GM12878 (cell line): ENCODE data around the gene ARMH1. TPM values are rescaled to one million over a fixed set of nuclear protein-coding genes. Genes with fewer than 3 reads are reported as not detected.

ENCODE experiments used
- ATAC-seq: fragments of 200-7000 bp; cut with Tn5 transposase; 3 replicates; pipeline ENCODE4 v1.9.1; 2020; ENCODE audit warnings: mild to moderate bottlenecking, moderate library complexity
- BruUV-seq: library from RNA; stranded (reverse); fragments of 400-500 nt; replicated peaks from 2 replicates; lab custom pipeline; 2021; lab: Mats Ljungman, UMichigan
- CTCF ChIA-PET: fragments of 300-600 bp; sonication (Branson Sonifier 250); formaldehyde crosslinking; extraction: SDS; loops from one replicate; lab custom pipeline; 2021; ENCODE audit warnings: inconsistent platforms; lab: Yijun Ruan, JAX
- POLR2A ChIA-PET: fragments of 350-600 bp; formaldehyde crosslinking; extraction: SDS; loops from one replicate; lab custom pipeline; 2021; ENCODE audit warnings: inconsistent platforms; lab: Charles Lee
- RAD21 ChIA-PET: fragments of 300-600 bp; sonication (Branson Sonifier 250); formaldehyde crosslinking; loops from one replicate; lab custom pipeline; 2023; ENCODE audit warnings: antibody characterized with exemption; ENCODE audit not compliant: unreplicated experiment; lab: Charles Lee
- SMC1A ChIA-PET: fragments of 300-600 bp; sonication (Branson Sonifier 250); formaldehyde crosslinking; loops from one replicate; lab custom pipeline; 2023; ENCODE audit not compliant: unreplicated experiment, uncharacterized antibody; lab: Charles Lee
- DNase-seq: peaks from one replicate; pipeline ENCODE4 v3.0.0-alpha.2; 2011; ENCODE audit warnings: low read depth, low spot score
- FAIRE-seq: peaks from 3 replicates; lab custom pipeline; 2011; peaks lifted over from hg19 to GRCh38; lab: Jason Lieb, UNC
- H2AFZ ChIP-seq: 2 replicates; pipeline ENCODE4 v1.6.0; 2011; ENCODE audit warnings: low read depth, low read length, control low read depth; ENCODE audit not compliant: control insufficient read depth
- H3K27ac ChIP-seq: 2 replicates; pipeline ENCODE4 v1.5.1; 2011; ENCODE audit warnings: control low read depth; ENCODE audit not compliant: control insufficient read depth, insufficient read depth
- H3K27me3 ChIP-seq, 2 experiments: replicated peaks in 1 of 2; 2 replicates each; pipeline versions ENCODE4 v1.6.0 to v1.6.1; 2011; ENCODE audit warnings: low read length in 1 of 2; ENCODE audit not compliant: control insufficient read depth in 2 of 2, insufficient read depth in 2 of 2
- H3K36me3 ChIP-seq, 2 experiments: 2 replicates each; pipeline ENCODE4 v1.5.1; 2011; ENCODE audit warnings: low read length in 1 of 2; ENCODE audit not compliant: control insufficient read depth in 2 of 2, insufficient read depth in 2 of 2
- H3K4me1 ChIP-seq: 2 replicates; pipeline ENCODE4 v1.6.1; 2011; ENCODE audit warnings: mild to moderate bottlenecking, low read length, moderate library complexity, mixed read lengths; ENCODE audit not compliant: control insufficient read depth, insufficient read depth
- H3K4me2 ChIP-seq: 2 replicates; pipeline ENCODE4 v1.6.0; 2011; ENCODE audit warnings: control low read depth; ENCODE audit not compliant: control insufficient read depth, insufficient read depth
- H3K4me3 ChIP-seq: fragments of 200-600 bp; sonication (generic); 2 replicates; pipeline ENCODE4 v1.5.1; 2016
- H3K79me2 ChIP-seq: 2 replicates; pipeline ENCODE4 v1.6.0; 2011; ENCODE audit warnings: low read length; ENCODE audit not compliant: control insufficient read depth, insufficient read depth
- H3K9ac ChIP-seq: 2 replicates; pipeline ENCODE4 v1.8.0; 2011; ENCODE audit warnings: low read length, control low read depth, mixed read lengths; ENCODE audit not compliant: control insufficient read depth, insufficient read depth
- H3K9me3 ChIP-seq: replicated peaks from 3 replicates; pipeline ENCODE4 v1.5.1; 2011; ENCODE audit warnings: mild to moderate bottlenecking, low read length; ENCODE audit not compliant: control insufficient read depth, insufficient read depth
- H4K20me1 ChIP-seq: 2 replicates; pipeline ENCODE4 v1.6.0; 2011; ENCODE audit not compliant: control insufficient read depth, insufficient read depth
- CBFB ChIP-seq: IDR thresholded peaks from 2 replicates; pipeline ENCODE4 v1.6.1; 2016; ENCODE audit warnings: antibody characterized with exemption, low read depth
- CHD4 ChIP-seq: fragments of 200-600 bp; sonication (generic); IDR thresholded peaks from 2 replicates; pipeline ENCODE4 v1.6.1; 2016; ENCODE audit warnings: mild to moderate bottlenecking
- EED ChIP-seq: sonication (generic); IDR thresholded peaks from 2 replicates; pipeline ENCODE4 v1.6.1; 2016; ENCODE audit warnings: antibody characterized with exemption, low read depth
- ETV6 ChIP-seq, 2 experiments: fragments of 450-650 bp in 1 of 2; IDR thresholded peaks in 1 of 2; conservative IDR thresholded peaks in 1 of 2; 2 replicates each; pipeline ENCODE4 v1.6.1; 2014; ENCODE audit warnings: antibody characterized with exemption in 1 of 2, borderline replicate concordance in 1 of 2, low read depth in 1 of 2, mild to moderate bottlenecking in 1 of 2, moderate library complexity in 1 of 2
- FOXM1 ChIP-seq: IDR thresholded peaks from 2 replicates; pipeline ENCODE4 v1.6.1; 2012; ENCODE audit warnings: low read depth, mild to moderate bottlenecking, inconsistent platforms, low read length, moderate library complexity
- HDGF ChIP-seq: fragments of 450-650 bp; IDR thresholded peaks from 2 replicates; pipeline ENCODE4 v1.6.1; 2016; ENCODE audit warnings: antibody characterized with exemption
- IKZF2 ChIP-seq, 2 experiments: fragments of 450-650 bp; IDR thresholded peaks; 2 replicates each; pipeline ENCODE4 v1.6.1; 2017; ENCODE audit warnings: mild to moderate bottlenecking in 2 of 2, moderate library complexity in 2 of 2
- KAT2A ChIP-seq: conservative IDR thresholded peaks from 2 replicates; pipeline ENCODE4 v1.6.1; 2011; ENCODE audit warnings: low read depth, low read length; ENCODE audit not compliant: control insufficient read depth
- NBN ChIP-seq: fragments of 450-650 bp; IDR thresholded peaks from 2 replicates; pipeline ENCODE4 v1.6.1; 2016
- RBBP5 ChIP-seq: fragments of 200-600 bp; sonication (generic); conservative IDR thresholded peaks from 2 replicates; pipeline ENCODE4 v1.6.1; 2016
- SRF ChIP-seq, 2 experiments: IDR thresholded peaks; 2 replicates each; pipeline ENCODE4 v1.6.1; 2011; ENCODE audit warnings: low read depth in 2 of 2, low read length in 2 of 2, mild to moderate bottlenecking in 1 of 2, moderate library complexity in 1 of 2
- TCF3 ChIP-seq: IDR thresholded peaks from 2 replicates; pipeline ENCODE4 v1.6.1; 2012; ENCODE audit warnings: low read depth, mild to moderate bottlenecking, low read length, borderline replicate concordance; ENCODE audit not compliant: insufficient read depth
- ZNF24 ChIP-seq: fragments of 450-650 bp; IDR thresholded peaks from 2 replicates; pipeline ENCODE4 v1.6.1; 2017; ENCODE audit warnings: antibody characterized with exemption, mild to moderate bottlenecking
- ZZZ3 ChIP-seq: IDR thresholded peaks from 2 replicates; pipeline ENCODE4 v1.6.1; 2011; ENCODE audit warnings: low read depth; ENCODE audit not compliant: control insufficient read depth, insufficient read length
- WGBS: methylation state at CpG from one replicate; pipeline ENCODE4 v1.1.6; 2016; ENCODE audit warnings: low lambda C conversion rate; ENCODE audit not compliant: insufficient replicate concordance, insufficient coverage; ENCODE audit errors: missing lambda C conversion rate; 5-methylcytosine and 5-hydroxymethylcytosine counted together
- in situ Hi-C: fragments of 300-500 bp; cut with MboI; formaldehyde crosslinking; loops from 9 replicates; pipeline ENCODE4 v1.14.3; 2018; ENCODE audit warnings: mixed read lengths
- intact Hi-C: fragments of 100-400 bp; cut with micrococcal nuclease; formaldehyde crosslinking; loops from one replicate; pipeline ENCODE4 v1.14.2; 2022; ENCODE audit not compliant: unreplicated experiment
- polyA plus RNA-seq, 11 experiments: library from polyadenylated mRNA; depleted of rRNA in 4 of 11; unstranded in 6 of 11; stranded (reverse) in 5 of 11; fragments of >200 nt; fragmentation: Nextera tagmentation in 4 of 11; fragmentation: Illumina TruSeq in 1 of 11; extraction: Ambion mirVana in 4 of 11; extraction: Trizol in 1 of 11; gene quantifications; 1 replicate in 1 of 11; 2 replicates in 10 of 11; pipeline versions ENCODE4 v1.2.1 to v1.2.3, GENCODE V29; 2011 to 2016; ENCODE audit warnings: inconsistent platforms in 2 of 11, missing spikeins in 2 of 11, low read depth in 1 of 11
- total RNA-seq, 4 experiments: library from RNA; depleted of rRNA in 3 of 4; stranded (reverse); fragments of >200 nt in 3 of 4; fragmentation: Illumina TruSeq in 1 of 4; extraction: Trizol in 1 of 4; gene quantifications; 2 replicates each; pipeline versions ENCODE4 v1.2.1 to v1.2.3, GENCODE V29; 2013 to 2021
- TF ChIP-seq, protein P1 (sequence below): fragments of 450-650 bp; conservative IDR thresholded peaks from 2 replicates; pipeline ENCODE4 v1.6.1; 2017; ENCODE audit warnings: mild to moderate bottlenecking, moderate library complexity
- TF ChIP-seq, protein P2 (sequence below): fragments of 450-650 bp; IDR thresholded peaks from 2 replicates; pipeline ENCODE4 v1.6.1; 2014; ENCODE audit warnings: mild to moderate bottlenecking
- TF ChIP-seq, protein P3 (sequence below): IDR thresholded peaks from 2 replicates; pipeline ENCODE4 v1.6.1; 2011; ENCODE audit warnings: mild to moderate bottlenecking, low read depth, low read length, moderate library complexity; ENCODE audit not compliant: insufficient replicate concordance
- TF ChIP-seq, protein P4 (sequence below): fragments of 450-650 bp; IDR thresholded peaks from 2 replicates; pipeline ENCODE4 v1.6.1; 2017; ENCODE audit warnings: antibody characterized with exemption, mild to moderate bottlenecking, moderate library complexity

ARMH1 gene
- total and polyA plus RNA-seq, 10 of the 15 experiments (the other 5 are each of a cell fraction or from before 2014, with no cell fraction given), result 0.93 to 43.9 (median 8.2) TPM

DNA sequence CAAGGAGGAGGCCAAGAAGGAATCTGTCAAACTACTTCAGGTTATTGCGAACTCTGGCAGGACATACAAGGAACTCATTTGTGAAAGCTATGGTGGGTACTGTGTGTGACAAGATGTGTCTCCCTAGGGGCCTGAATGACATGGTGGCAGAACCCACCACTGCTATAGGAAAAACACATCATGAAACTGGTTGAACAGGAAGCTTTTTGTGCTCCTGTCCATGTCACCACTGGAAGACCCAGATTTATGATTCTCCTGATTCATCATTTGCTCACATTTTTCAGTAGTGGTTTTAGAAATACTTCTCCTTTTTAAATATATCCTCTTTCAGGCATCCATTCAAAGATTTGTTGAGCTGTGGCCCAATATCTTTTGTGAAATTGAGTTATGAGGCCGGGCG lies 23.6 kb downstream of the ARMH1 start:
- no peaks in the 10 kb centered on the region for H4K20me1 ChIP-seq
- WGBS, result 95% methylated on average over 3 of the region's 3 CpGs
- H2AFZ ChIP-seq, result no peak overlapping the region; the same call in 1 of the 2 replicates
- H3K4me2 ChIP-seq, result no peak overlapping the region
- ChIA-PET SMC1A (interaction anchor here (0.8 to 8.8 kb wide), 3 partner anchors 14 to 31 kb away, joined by 3 to 76 read pairs (median 14); partner anchors contain the start of genes ARMH1 and TMEM53), RAD21 (no interaction called here), CTCF (interaction anchor here (0.6 to 5.3 kb wide), 6 partner anchors 9 to 240 kb away, joined by 3 to 30 read pairs (median 11); no protein-coding TSS in a partner anchor), POLR2A (interaction anchor here (1.2 to 3.5 kb wide), 3 partner anchors 24 to 26 kb away, joined by 3 to 12 read pairs (median 5); partner anchors contain the start of genes ARMH1 and TMEM53)
- BruUV-seq, result no TSS peak
- no peaks in the 10 kb centered on the region for H3K27me3 ChIP-seq
- intact Hi-C loops (no loop called here), in situ Hi-C loops (no loop called here)
- ATAC-seq (peak; percentile 12; the same call in 2 of the 3 replicates), FAIRE-seq (no peak), DNase-seq (no peak)
- H3K4me1 ChIP-seq, result peaks cover 48% of the 10 kb centered on the region
- H3K9me3 ChIP-seq, result no peaks in the 10 kb centered on the region
- no peak overlapping the region for H3K4me3 ChIP-seq
- H3K27ac ChIP-seq, result peak overlapping the region; percentile 45; the same call in 1 of the 2 replicates
- no peak overlapping the region for H3K9ac ChIP-seq
- no peaks in the 10 kb centered on the region for H3K36me3 ChIP-seq
- H3K79me2 ChIP-seq, result no peaks in the 10 kb centered on the region
- TF ChIP-seq, protein P1, sequence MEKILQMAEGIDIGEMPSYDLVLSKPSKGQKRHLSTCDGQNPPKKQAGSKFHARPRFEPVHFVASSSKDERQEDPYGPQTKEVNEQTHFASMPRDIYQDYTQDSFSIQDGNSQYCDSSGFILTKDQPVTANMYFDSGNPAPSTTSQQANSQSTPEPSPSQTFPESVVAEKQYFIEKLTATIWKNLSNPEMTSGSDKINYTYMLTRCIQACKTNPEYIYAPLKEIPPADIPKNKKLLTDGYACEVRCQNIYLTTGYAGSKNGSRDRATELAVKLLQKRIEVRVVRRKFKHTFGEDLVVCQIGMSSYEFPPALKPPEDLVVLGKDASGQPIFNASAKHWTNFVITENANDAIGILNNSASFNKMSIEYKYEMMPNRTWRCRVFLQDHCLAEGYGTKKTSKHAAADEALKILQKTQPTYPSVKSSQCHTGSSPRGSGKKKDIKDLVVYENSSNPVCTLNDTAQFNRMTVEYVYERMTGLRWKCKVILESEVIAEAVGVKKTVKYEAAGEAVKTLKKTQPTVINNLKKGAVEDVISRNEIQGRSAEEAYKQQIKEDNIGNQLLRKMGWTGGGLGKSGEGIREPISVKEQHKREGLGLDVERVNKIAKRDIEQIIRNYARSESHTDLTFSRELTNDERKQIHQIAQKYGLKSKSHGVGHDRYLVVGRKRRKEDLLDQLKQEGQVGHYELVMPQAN, result no peak
- TF ChIP-seq IKZF2 (IDR thresholded peaks at IDR 0.05) (0 out of 4 replicates have a peak, but pooled peaks of 1 of the 2 experiments have one; percentile 29), RBBP5 (no peak), NBN (no peak), EED (peak; percentile 75), CHD4 (no peak), TCF3 (no peak), ETV6 (conservative IDR thresholded peaks at IDR 0.05 in 1 of 2, IDR thresholded peaks at IDR 0.05 in 1 of 2; ENCODE audit: borderline replicate concordance in 1 of 2, low read depth in 1 of 2) (0 out of 4 replicates have a peak, but pooled peaks of 1 of the 2 experiments have one; percentile 42), ZZZ3 (no peak), KAT2A (no peak), HDGF (no peak), FOXM1 (peak; percentile 29; the same call in 1 of the 2 replicates), ZNF24 (no peak), CBFB (no peak), SRF (IDR thresholded peaks at IDR 0.05; ENCODE audit: low read depth in 2 of 2, low read length in 2 of 2) (no peak)
- TF ChIP-seq, protein P2, sequence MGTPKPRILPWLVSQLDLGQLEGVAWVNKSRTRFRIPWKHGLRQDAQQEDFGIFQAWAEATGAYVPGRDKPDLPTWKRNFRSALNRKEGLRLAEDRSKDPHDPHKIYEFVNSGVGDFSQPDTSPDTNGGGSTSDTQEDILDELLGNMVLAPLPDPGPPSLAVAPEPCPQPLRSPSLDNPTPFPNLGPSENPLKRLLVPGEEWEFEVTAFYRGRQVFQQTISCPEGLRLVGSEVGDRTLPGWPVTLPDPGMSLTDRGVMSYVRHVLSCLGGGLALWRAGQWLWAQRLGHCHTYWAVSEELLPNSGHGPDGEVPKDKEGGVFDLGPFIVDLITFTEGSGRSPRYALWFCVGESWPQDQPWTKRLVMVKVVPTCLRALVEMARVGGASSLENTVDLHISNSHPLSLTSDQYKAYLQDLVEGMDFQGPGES, result no peak
- TF ChIP-seq, protein P3, sequence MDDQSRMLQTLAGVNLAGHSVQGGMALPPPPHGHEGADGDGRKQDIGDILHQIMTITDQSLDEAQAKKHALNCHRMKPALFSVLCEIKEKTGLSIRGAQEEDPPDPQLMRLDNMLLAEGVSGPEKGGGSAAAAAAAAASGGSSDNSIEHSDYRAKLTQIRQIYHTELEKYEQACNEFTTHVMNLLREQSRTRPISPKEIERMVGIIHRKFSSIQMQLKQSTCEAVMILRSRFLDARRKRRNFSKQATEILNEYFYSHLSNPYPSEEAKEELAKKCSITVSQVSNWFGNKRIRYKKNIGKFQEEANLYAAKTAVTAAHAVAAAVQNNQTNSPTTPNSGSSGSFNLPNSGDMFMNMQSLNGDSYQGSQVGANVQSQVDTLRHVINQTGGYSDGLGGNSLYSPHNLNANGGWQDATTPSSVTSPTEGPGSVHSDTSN, result no peak
- TF ChIP-seq, protein P4, sequence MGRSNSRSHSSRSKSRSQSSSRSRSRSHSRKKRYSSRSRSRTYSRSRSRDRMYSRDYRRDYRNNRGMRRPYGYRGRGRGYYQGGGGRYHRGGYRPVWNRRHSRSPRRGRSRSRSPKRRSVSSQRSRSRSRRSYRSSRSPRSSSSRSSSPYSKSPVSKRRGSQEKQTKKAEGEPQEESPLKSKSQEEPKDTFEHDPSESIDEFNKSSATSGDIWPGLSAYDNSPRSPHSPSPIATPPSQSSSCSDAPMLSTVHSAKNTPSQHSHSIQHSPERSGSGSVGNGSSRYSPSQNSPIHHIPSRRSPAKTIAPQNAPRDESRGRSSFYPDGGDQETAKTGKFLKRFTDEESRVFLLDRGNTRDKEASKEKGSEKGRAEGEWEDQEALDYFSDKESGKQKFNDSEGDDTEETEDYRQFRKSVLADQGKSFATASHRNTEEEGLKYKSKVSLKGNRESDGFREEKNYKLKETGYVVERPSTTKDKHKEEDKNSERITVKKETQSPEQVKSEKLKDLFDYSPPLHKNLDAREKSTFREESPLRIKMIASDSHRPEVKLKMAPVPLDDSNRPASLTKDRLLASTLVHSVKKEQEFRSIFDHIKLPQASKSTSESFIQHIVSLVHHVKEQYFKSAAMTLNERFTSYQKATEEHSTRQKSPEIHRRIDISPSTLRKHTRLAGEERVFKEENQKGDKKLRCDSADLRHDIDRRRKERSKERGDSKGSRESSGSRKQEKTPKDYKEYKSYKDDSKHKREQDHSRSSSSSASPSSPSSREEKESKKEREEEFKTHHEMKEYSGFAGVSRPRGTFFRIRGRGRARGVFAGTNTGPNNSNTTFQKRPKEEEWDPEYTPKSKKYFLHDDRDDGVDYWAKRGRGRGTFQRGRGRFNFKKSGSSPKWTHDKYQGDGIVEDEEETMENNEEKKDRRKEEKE, result no peak
